Omental fat pad (tissue), 4 donors: ENCODE results near the gene ARHGEF17. TPM values are rescaled to one million over a fixed set of nuclear protein-coding genes. Genes with fewer than 3 reads are reported as not detected.

Experiments
- ATAC-seq: fragments of 150-250 bp; one replicate; pipeline ENCODE4 v1.9.1; 2016; ENCODE audit warnings: mild to moderate bottlenecking, moderate library complexity; ENCODE audit not compliant: low FRiP score
- DNase-seq: peaks from one replicate; pipeline ENCODE4 v3.0.0-alpha.2; 2019; ENCODE audit warnings: low spot score
- total RNA-seq, 4 donors: library from RNA; depleted of rRNA; stranded (reverse); fragments of >200 nt; gene quantifications; one replicate each; pipeline ENCODE4 v1.1.0, GENCODE V29; 2016
- TF ChIP-seq, protein P1 (sequence below), 3 donors: fragments of 450-650 bp; IDR thresholded peaks; one replicate each; pipeline ENCODE4 v1.5.1; 2016 to 2017; ENCODE audit warnings: antibody characterized with exemption in 3 of 3, mild to moderate bottlenecking in 3 of 3, moderate library complexity in 2 of 3

ARHGEF17 gene
- total RNA-seq, 4 donors from 2014 or later = 27.3 to 80.7 (median 31.9) TPM

DNA sequence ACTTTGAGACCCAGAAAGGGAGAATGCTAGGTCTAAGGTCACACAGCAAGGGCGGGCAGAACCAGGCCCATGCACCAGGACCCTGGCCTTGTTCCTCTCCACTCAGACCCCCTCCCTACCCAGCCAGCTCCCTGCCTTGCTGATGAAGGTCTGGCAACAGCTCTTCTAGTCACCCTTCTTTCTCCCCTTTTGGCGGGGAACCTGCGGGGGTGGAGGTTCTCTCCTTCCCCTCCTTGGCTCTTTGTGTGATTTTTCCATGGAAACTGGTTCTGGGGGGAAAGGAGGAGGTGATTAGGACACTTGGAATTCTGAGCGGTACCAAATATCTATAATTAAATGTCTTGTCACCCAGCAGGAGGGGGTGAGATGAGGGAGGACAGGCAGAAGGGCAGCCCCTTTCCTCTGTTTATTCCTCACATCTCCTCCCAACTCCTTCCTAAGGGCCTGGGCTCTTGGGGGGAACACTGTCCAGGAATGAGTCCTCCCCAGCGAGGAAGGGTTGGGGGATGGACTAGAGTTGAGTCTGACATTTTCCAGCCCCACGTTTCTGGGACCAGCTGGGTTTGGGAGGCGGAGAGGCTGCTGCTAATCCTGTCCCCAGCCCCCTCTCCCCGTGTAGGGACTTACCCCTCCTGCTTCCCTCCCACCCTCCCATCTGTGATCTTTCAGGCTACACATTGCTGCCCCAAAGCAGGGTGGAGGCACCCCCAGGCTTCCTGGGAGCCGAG is 7.4 kb downstream of the ARHGEF17 start:
- TF ChIP-seq, protein P1, sequence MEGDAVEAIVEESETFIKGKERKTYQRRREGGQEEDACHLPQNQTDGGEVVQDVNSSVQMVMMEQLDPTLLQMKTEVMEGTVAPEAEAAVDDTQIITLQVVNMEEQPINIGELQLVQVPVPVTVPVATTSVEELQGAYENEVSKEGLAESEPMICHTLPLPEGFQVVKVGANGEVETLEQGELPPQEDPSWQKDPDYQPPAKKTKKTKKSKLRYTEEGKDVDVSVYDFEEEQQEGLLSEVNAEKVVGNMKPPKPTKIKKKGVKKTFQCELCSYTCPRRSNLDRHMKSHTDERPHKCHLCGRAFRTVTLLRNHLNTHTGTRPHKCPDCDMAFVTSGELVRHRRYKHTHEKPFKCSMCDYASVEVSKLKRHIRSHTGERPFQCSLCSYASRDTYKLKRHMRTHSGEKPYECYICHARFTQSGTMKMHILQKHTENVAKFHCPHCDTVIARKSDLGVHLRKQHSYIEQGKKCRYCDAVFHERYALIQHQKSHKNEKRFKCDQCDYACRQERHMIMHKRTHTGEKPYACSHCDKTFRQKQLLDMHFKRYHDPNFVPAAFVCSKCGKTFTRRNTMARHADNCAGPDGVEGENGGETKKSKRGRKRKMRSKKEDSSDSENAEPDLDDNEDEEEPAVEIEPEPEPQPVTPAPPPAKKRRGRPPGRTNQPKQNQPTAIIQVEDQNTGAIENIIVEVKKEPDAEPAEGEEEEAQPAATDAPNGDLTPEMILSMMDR (IDR thresholded peaks at IDR 0.05) = no peak
- DNase-seq (no peak), ATAC-seq (no peak)

DNA sequence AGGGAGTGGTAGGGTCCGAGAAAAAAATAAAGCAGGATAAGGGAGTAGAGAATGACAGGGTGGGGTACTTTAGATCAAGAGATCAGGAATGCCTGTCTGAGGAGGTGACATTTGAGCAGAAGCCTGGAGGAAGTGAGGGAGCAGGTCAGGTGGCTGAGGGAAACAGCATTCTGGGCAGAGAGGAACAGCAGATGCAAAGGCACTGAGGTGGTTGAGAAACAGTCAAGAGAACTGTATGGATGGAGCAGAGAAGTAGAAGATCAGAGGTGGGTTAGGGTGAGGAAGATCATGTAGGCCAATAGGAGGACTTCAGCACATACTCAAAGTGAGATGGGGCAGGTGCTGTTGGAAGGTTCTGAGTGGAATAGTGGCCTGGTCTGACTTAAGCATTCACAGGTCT is 8.3 kb downstream of the ARHGEF17 start:
- TF ChIP-seq, protein P1 (IDR thresholded peaks at IDR 0.05) = no peak
- ATAC-seq (no peak), DNase-seq (no peak)

DNA sequence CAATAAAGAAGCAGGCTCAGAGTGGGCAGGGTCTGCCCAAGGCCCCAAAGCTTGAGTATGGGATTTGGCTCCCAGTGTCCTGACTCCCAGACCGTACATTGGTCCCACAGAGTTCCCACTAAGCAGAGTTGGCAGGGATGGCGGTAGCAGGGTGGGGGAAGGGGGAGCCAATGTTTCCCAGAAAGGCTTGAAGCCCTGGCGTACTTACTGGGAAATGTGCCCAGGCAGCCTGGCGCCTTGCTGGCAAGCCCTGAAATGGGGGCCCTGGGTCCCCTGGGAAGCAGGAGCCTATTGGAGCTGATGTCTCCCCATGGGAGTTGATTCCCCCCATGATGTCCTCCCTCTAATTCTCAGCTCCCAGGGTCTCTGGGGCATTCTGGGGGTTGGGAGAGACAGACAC is 9.3 kb downstream of the ARHGEF17 start:
- DNase-seq (no peak), ATAC-seq (no peak)
- TF ChIP-seq, protein P1 (IDR thresholded peaks at IDR 0.05) = no peak

DNA sequence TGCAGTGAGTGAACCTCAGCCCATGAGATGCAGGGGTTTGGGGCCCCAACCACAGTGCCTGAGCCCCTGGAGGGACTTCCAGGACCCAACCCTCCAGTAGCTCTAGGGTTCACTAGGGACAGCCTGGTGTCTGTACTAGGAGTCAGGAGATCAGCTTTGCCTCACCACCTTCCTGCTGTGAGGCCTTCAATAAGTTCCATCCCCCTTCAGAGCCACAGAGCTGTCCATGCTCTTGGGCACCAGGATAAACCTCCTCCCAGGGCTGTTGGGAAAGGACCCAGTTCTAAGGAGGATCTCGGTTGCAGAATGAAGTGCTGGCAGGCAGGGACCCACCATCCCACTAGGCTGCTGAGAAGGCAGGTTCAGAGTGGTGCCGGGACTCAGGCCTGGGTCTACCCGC is 9.7 kb downstream of the ARHGEF17 start:
- TF ChIP-seq, protein P1 (IDR thresholded peaks at IDR 0.05) = no peak
- DNase-seq = no peak
- ATAC-seq = no peak

DNA sequence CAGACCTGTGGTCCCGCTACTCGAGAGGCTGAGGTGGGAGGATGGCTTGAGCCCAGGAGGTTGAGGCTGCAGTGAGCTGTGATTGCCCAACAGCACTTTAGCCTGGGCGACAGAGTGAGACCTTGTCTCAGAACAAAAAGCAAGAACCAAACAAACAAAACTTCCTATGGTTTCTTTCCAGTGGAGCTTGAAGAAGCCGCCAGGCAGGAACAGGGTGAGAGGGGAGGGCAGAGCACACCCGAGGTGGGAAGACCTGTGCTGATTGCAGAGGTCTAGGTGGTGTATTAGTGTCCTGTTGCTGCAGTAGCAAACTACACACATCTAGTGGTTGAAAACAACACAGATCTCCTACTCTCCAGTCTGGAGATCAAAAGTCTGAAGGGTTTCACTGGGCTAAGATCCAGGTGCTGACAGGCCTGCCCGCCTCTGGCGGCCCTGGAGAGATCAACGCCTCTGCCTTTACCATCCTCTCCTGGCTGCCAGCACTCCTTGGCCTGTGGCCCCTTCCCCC is 10.5 kb downstream of the ARHGEF17 start:
- TF ChIP-seq, protein P1 (IDR thresholded peaks at IDR 0.05) = no peak
- DNase-seq = no peak
- ATAC-seq = no peak

DNA sequence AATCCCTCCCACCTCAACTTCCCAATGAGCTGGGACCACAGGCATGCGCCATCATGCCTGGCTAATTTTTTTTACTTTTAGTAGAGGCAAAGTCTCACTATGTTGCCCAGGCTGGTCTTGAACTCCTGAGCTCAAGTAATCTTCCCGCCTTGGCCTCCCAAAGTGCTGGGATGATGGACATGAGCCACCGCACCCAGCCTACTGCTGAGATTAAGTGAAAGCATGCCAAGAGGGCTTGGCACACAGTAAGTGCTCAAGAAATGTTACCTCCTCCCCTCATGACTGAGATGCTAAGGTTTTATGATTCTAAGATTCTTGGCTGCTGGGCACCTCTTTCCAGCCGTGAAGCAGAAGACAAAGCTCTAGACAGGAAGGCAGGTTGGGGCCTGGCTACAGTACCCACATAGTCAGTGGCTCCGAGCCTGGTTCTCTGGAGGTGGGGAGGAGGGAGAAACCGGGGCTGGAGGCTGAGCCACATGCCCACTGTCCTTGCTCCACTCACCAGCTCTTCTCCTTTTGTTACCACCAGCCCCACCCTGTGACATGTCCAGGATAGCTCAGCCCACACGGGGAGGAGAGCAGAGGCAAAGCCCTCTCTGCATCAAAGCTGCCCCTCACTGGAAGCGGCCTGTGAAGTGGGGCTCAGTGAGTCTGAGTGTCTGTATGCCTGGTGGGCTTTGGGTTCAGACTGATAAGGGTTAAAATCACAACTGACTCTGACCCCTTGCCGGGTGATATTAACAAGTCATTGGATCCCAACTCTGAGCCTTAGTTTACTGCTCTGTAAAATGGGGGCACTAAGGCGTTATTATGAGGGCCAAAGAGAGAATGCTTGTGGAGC is 12.9 kb downstream of the ARHGEF17 start:
- no peak for DNase-seq
- no peak for ATAC-seq
- TF ChIP-seq, protein P1 (IDR thresholded peaks at IDR 0.05) = no peak
